ENCODE data around the gene HOOK2. TPM values are rescaled to one million over a fixed set of nuclear protein-coding genes. Genes with fewer than 3 reads are reported as not detected.
"Not testable (repeated sequence)": the region's sequence is repeated elsewhere in the genome, so short reads cannot be mapped to it uniquely, and the experiment has no call there.

HOOK2 gene
- total RNA-seq, 2 donors from 2014 or later = 38.8 to 41.0 TPM

DNA sequence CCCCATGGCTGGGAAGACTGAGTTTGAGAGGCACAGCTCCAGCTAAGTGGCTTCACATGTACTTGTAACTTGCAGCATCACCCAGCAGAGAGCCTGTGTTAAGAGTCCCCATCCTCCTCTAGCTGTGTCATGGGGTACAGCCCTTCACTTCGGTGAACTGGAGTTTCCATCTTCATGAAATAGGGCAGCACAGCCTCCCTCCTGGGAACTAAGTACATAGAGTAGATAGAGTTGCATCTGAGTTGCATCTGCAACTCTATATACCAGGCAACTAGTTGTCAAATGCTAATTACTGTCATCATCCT, 25.1 kb upstream of the HOOK2 start:
- Mint-ChIP-seq H3K27me3 (ENCODE audit: low read depth) (no peaks in the 10 kb centered on the region), H3K27ac (peak overlapping the region; percentile 68), H3K9me3 (no peaks in the 10 kb centered on the region), H3K4me3 (peak overlapping the region; percentile 94), H3K4me1 (ENCODE audit: low read depth) (peaks cover 42% of the 10 kb centered on the region), H3K36me3 (ENCODE audit: insufficient read depth in 2 of 2) (peaks cover 1 to 5% of the 10 kb centered on the region in 2 donors)
- ATAC-seq (replicated peaks in 1 of 2) (no peak), DNase-seq (no peak)

DNA sequence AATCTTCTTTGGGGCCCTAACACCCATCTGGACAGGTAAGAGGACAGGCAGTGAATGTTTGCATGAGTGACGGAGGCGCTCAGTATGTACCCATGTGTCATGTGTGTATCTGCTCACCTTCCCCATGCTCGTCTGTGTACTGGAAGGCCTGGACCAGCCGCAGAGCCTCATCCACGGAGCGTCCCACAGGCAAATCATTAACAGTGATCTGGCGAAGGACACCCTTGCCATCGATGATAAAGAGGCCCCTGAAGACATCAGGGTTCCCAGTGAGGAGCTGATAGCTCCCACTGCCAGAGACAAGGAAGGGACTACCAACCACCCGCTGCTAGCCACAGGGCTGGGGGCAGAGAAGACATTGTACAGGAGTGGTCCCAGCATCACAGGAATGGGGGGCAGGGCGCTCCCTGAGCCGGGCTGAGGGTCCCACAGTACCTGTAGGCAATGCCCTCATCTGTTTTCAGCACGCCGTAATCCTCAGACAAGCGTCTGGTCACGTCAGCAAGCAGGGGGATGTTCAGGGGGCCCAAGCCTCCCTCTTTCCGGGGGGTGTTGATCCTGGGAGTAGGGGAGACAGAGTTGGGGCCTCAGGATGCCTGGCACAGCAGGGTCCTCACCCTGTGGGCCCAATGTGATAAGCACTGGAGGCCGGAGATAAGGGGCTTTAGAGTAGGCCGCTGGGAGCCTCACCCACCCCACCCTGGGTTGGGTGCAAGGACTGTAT, 24.6 kb upstream of the HOOK2 start:
- no peak for DNase-seq
- Mint-ChIP-seq H3K4me1 (ENCODE audit: low read depth) (peaks cover 43% of the 10 kb centered on the region), H3K27me3 (ENCODE audit: low read depth) (no peaks in the 10 kb centered on the region), H3K27ac (no peak overlapping the region), H3K9me3 (no peaks in the 10 kb centered on the region), H3K36me3 (ENCODE audit: insufficient read depth in 2 of 2) (peaks cover 1 to 5% of the 10 kb centered on the region in 2 donors), H3K4me3 (peak overlapping the region; percentile 94)
- ATAC-seq (replicated peaks in 1 of 2) = no peak

DNA sequence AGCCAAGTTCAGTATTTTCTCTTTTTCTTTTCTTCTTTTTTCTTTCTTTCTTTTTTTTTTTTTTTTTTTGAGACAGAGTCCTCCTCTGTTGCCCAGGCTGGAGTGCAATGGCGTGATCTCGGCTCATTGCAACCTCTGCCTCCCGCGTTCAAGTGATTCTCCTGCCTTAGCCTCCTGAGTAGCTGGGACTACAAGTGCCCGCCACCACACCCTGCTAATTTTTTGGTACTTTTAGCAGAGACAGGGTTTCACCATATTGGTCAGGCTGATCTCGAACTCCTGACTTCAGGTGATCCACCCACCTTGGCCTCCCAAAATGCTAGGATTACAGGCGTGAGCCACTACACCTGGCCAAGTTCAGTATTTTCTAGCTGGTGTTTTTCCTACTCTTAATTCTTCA, 22.3 kb upstream of the HOOK2 start:
- not testable (repeated sequence) for H3K4me3 Mint-ChIP-seq; ATAC-seq (replicated peaks in 1 of 2); H3K27me3 Mint-ChIP-seq (ENCODE audit: low read depth); DNase-seq; H3K9me3 Mint-ChIP-seq
- H3K36me3 Mint-ChIP-seq (ENCODE audit: insufficient read depth in 2 of 2) = peaks cover 5 to 11% of the 10 kb centered on the region in 2 donors
- peak overlapping the region; percentile 68 for H3K27ac Mint-ChIP-seq
- peaks cover 51% of the 10 kb centered on the region for H3K4me1 Mint-ChIP-seq (ENCODE audit: low read depth)

DNA sequence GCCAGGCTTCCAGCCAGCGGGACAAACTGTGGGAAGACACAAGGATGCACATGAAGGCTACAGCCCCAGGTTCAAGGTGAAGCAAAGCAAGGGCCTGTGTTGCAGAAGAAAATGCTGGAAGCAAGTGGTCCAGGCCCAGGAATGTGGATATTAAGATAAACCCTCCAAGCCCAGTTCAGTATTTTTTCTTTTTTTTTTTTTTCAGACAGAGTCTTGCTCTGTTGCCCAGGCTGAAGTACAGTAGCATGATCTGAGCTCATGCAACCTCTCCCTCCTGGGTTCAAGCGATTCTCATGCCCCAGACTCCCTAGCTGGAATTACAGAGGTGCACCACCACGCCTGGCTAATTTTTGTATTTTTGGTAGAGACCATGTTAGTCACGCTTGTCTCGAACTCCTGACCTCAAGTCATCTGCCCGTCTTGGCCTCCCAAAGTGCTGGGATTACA, 21.8 kb upstream of the HOOK2 start:
- H3K4me1 Mint-ChIP-seq (ENCODE audit: low read depth) = peaks cover 47% of the 10 kb centered on the region
- peaks cover 5 to 11% of the 10 kb centered on the region in 2 donors for H3K36me3 Mint-ChIP-seq (ENCODE audit: insufficient read depth in 2 of 2)
- no peak overlapping the region for H3K4me3 Mint-ChIP-seq

DNA sequence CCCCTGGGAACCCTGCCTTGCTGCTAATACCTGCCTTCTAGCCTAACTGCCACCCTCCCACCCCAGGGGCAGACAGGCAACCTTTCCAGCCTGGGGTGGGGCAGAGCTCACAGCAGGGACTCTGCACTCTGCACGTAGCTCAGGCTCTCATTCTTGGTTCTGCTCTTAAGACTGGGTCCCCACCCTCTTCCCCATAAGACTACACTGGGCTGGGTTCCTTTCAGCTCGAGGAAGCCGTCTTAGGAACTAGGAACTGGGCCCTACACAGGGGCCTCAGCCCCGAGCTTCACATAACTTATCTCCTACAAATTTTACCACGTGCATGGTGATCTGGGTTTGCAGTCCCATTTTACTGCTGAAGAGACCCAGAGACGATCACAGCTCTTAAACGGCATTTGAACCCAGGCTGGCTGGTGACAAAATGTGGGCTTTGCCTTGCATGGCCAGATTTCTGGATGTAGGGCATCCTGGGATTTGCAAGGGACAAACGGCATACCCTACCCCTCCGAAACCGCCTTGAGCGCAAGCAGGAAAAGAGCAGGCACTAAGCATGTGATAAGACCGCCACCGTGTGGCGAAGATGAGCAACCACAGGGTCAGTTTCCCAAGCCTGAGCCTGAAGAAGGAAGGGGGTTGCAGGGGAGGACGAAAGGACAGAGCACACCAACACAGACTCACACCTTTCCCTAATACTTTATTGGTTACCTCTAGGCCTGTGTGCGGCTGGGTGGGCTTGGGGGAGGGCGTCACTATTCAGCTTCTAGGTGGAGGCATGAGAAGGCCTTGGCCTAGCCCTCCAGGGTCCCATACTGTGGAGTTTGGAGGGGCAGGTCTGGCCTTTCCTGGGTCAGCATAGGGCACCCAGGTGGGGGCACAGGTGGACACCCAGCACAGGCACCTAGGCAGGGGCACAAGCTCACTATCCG, 21.1 kb upstream of the HOOK2 start:
- Mint-ChIP-seq H3K36me3 (ENCODE audit: insufficient read depth in 2 of 2) (peaks cover 5 to 14% of the 10 kb centered on the region in 2 donors), H3K9me3 (no peaks in the 10 kb centered on the region), H3K27me3 (ENCODE audit: low read depth) (no peaks in the 10 kb centered on the region), H3K4me3 (peak overlapping the region; percentile 87 to 94), H3K27ac (peak overlapping the region; percentile 43), H3K4me1 (ENCODE audit: low read depth) (peaks cover 45% of the 10 kb centered on the region)
- ATAC-seq (replicated peaks in 1 of 2) = peak in 1 of 2 donors; percentile 7
- DNase-seq = peak; percentile 76 to 79

More for the DNA sequence above, 21.8 kb upstream of the HOOK2 start:
- ATAC-seq (replicated peaks in 1 of 2) (no peak), DNase-seq (no peak)
- Mint-ChIP-seq H3K27me3 (ENCODE audit: low read depth) (no peaks in the 10 kb centered on the region), H3K9me3 (no peaks in the 10 kb centered on the region), H3K27ac (no peak overlapping the region)

DNA sequence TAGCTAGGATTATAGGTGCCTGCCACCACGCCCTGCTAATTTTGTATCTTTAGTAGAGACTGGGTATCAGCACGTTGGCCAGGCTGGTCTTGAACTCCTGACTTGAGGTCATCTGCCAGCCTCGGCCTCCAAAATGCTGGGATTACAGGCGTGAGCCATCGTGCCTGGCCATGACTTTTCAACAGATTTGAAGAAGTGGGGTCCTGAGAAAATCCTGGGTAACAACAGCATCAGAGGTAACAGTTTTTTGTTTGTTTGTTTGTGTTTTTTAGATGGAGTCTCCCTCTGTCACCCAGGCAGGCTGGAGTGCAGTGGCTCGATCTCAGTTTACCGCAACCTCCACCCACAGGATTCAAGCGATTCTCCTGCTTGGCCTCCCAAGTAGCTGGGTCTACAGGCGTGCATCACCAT, 19.6 kb upstream of the HOOK2 start:
- H3K4me3 Mint-ChIP-seq = peak overlapping the region; percentile 87 to 94
- DNase-seq = no peak
- H3K36me3 Mint-ChIP-seq (ENCODE audit: insufficient read depth in 2 of 2) = peaks cover 10 to 17% of the 10 kb centered on the region in 2 donors
- peaks cover 34% of the 10 kb centered on the region for H3K4me1 Mint-ChIP-seq (ENCODE audit: low read depth)
- peak overlapping the region; percentile 96 for H3K27ac Mint-ChIP-seq
- H3K9me3 Mint-ChIP-seq = no peaks in the 10 kb centered on the region
- no peak for ATAC-seq (replicated peaks in 1 of 2)
- H3K27me3 Mint-ChIP-seq (ENCODE audit: low read depth) = no peaks in the 10 kb centered on the region

DNA sequence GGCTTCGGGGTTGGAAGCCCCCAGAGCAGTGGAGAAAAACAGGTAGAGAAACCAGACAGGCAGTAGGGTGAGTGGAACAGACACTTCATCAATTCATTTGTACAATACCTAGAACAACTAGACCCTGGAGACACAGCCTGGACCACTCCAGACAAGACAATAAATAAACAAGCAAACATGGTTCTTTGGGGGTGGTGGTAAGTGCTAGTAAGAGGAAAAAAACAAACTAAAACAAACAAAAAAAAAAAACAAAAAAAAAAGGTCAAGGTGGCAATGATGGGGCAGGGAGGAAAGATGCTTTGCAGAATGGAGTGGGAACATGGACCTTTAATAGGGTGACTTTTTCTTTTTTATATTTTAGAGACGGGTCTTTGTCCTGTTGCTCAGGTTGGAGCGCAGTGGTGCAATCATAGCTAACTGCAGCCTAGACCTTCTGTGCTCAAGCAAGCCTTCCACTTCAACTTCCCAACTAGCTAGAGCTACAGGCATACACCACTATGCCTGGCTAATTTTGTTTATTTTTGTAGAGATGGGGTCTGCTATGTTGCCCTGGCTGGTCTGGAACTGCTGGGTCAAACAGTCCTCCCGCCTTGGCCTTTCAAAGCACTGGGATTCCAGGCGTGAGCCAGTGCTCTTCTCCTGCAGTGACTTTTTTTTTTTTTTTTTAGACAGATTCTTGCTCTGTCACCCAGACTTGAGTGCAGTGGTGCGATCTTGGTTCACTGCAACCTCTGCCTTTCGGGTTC, 19.0 kb upstream of the HOOK2 start:
- Mint-ChIP-seq H3K4me1 (ENCODE audit: low read depth) (peaks cover 29% of the 10 kb centered on the region), H3K9me3 (no peaks in the 10 kb centered on the region), H3K36me3 (ENCODE audit: insufficient read depth in 2 of 2) (peaks cover 10 to 17% of the 10 kb centered on the region in 2 donors), H3K27me3 (ENCODE audit: low read depth) (no peaks in the 10 kb centered on the region), H3K4me3 (peak overlapping the region; percentile 87 to 94), H3K27ac (peak overlapping the region; percentile 96)
- DNase-seq (no peak), ATAC-seq (replicated peaks in 1 of 2) (no peak)

DNA sequence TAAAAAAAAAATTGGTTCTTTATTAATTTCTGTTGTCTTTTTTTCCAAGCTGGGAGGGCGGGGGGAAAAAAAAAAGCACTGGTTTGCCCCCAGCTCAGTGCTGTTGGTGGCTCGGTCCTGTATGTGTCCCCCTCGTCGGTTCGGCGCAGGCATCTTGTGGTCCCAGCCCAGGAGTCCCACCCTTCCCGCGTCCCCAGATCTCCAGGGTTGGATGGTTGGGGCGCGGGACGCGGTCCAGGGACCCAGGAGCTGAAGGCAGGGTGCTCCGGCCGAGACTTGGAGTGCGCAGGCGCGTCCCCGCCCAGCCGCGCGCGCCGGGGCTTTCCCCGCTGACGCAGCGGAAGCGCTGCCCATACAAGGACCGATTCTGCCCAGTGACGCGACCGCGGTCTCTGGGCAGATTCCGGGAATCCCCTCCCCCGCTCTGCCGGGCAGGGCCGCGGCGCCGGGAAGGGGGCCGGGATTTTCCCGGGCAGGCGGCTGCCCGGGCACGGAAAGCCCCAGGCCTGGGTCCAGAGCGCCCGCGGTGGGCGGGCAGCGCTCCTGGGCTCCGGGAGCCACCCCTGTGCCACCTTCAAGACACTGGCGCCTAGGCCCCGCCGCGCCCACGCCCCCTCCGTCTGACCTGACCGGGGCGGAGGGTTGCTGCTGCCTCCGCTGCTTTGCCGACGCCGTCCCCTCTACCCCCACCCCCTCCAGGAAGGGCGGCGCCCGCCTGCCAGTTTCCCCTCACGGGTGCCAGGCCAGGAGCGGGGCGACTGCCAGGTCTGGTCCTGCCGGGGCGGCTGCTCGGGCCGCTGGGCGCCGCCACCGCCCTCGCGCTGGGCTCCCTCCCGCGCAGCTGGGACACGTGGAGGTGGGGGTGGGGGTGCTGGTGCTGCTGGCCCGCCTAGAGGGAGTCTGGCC, 18.2 kb upstream of the HOOK2 start:
- Mint-ChIP-seq H3K9me3 (no peaks in the 10 kb centered on the region), H3K27ac (peak overlapping the region; percentile 96)
- peak; percentile 35 to 39 for ATAC-seq (replicated peaks in 1 of 2)

DNA sequence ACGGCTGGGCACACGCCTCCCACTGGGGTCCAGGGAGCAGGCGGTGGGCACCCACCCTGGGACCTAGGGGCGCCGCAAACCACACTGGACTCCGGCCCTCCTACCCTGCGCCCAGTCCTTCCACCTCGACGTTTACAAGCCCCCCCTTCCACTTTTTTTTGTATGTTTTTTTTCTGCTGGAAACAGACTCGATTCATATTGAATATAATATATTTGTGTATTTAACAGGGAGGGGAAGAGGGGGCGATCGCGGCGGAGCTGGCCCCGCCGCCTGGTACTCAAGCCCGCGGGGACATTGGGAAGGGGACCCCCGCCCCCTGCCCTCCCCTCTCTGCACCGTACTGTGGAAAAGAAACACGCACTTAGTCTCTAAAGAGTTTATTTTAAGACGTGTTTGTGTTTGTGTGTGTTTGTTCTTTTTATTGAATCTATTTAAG, 17.5 kb upstream of the HOOK2 start:
- Mint-ChIP-seq H3K4me3 (peak overlapping the region; percentile 94 to 98), H3K27me3 (ENCODE audit: low read depth) (no peaks in the 10 kb centered on the region), H3K36me3 (ENCODE audit: insufficient read depth in 2 of 2) (peaks cover 9 to 14% of the 10 kb centered on the region in 2 donors), H3K27ac (peak overlapping the region; percentile 93), H3K4me1 (ENCODE audit: low read depth) (peaks cover 42% of the 10 kb centered on the region), H3K9me3 (no peaks in the 10 kb centered on the region)
- no peak for ATAC-seq (replicated peaks in 1 of 2)
- DNase-seq = no peak

More for the DNA sequence above, 18.2 kb upstream of the HOOK2 start:
- H3K36me3 Mint-ChIP-seq (ENCODE audit: insufficient read depth in 2 of 2) = peaks cover 9 to 17% of the 10 kb centered on the region in 2 donors
- peak overlapping the region; percentile 94 to 98 for H3K4me3 Mint-ChIP-seq
- H3K4me1 Mint-ChIP-seq (ENCODE audit: low read depth) = peaks cover 35% of the 10 kb centered on the region
- peak; percentile 96 for DNase-seq
- H3K27me3 Mint-ChIP-seq (ENCODE audit: low read depth) = no peaks in the 10 kb centered on the region

DNA sequence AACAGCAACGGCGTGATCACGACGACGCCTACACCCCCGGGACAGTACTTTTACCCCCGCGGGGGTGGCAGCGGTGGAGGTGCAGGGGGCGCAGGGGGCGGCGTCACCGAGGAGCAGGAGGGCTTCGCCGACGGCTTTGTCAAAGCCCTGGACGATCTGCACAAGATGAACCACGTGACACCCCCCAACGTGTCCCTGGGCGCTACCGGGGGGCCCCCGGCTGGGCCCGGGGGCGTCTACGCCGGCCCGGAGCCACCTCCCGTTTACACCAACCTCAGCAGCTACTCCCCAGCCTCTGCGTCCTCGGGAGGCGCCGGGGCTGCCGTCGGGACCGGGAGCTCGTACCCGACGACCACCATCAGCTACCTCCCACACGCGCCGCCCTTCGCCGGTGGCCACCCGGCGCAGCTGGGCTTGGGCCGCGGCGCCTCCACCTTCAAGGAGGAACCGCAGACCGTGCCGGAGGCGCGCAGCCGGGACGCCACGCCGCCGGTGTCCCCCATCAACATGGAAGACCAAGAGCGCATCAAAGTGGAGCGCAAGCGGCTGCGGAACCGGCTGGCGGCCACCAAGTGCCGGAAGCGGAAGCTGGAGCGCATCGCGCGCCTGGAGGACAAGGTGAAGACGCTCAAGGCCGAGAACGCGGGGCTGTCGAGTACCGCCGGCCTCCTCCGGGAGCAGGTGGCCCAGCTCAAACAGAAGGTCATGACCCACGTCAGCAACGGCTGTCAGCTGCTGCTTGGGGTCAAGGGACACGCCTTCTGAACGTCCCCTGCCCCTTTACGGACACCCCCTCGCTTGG, 16.9 kb upstream of the HOOK2 start:
- Mint-ChIP-seq H3K4me1 (ENCODE audit: low read depth) (peaks cover 42% of the 10 kb centered on the region), H3K9me3 (no peaks in the 10 kb centered on the region), H3K27me3 (ENCODE audit: low read depth) (no peaks in the 10 kb centered on the region), H3K4me3 (peak overlapping the region; percentile 94 to 98), H3K27ac (peak overlapping the region; percentile 97), H3K36me3 (ENCODE audit: insufficient read depth in 2 of 2) (peaks cover 9 to 13% of the 10 kb centered on the region in 2 donors)
- peak; percentile 87 to 91 for DNase-seq
- peak in 1 of 2 donors; percentile 7 for ATAC-seq (replicated peaks in 1 of 2)

DNA sequence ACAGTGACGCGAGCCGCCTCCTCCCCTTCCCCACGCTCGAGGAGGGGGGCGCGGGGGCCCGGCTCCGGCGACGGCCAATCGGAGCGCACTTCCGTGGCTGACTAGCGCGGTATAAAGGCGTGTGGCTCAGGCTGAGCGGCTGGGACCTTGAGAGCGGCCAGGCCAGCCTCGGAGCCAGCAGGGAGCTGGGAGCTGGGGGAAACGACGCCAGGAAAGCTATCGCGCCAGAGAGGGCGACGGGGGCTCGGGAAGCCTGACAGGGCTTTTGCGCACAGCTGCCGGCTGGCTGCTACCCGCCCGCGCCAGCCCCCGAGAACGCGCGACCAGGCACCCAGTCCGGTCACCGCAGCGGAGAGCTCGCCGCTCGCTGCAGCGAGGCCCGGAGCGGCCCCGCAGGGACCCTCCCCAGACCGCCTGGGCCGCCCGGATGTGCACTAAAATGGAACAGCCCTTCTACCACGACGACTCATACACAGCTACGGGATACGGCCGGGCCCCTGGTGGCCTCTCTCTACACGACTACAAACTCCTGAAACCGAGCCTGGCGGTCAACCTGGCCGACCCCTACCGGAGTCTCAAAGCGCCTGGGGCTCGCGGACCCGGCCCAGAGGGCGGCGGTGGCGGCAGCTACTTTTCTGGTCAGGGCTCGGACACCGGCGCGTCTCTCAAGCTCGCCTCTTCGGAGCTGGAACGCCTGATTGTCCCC, 16.1 kb upstream of the HOOK2 start, which contains the start of gene JUNB:
Gene JUNB (plus strand): TSS at position 142 of the 706 bp plus-strand sequence. CDS start 286 bp downstream, at position 428.
- Mint-ChIP-seq H3K27me3 (ENCODE audit: low read depth) (no peaks in the 10 kb centered on the region), H3K4me1 (ENCODE audit: low read depth) (peaks cover 43% of the 10 kb centered on the region), H3K4me3 (peak within 1 kb of the TSS; percentile 94 to 98), H3K36me3 (ENCODE audit: insufficient read depth in 2 of 2) (peaks cover 9 to 13% of the 10 kb centered on the region in 2 donors), H3K27ac (peak within 1 kb of the TSS; percentile 97), H3K9me3 (no peaks in the 10 kb centered on the region)
- DNase-seq = peak; percentile 98
- ATAC-seq (replicated peaks in 1 of 2) = peak; percentile 36 to 44
